Kidney (tissue), 14 donors: ENCODE results near the gene SGCA. TPM values are rescaled to one million over a fixed set of nuclear protein-coding genes. Genes with fewer than 3 reads are reported as not detected.

Source experiments
- DNase-seq, 5 donors: peaks; one replicate each; pipeline ENCODE4 v3.0.0-alpha.2; 2013 to 2020
- FAIRE-seq: peaks from 2 replicates; lab custom pipeline; 2012; peaks lifted over from hg19 to GRCh38; lab: Jason Lieb, UNC
- H3K27ac ChIP-seq, 2 donors: one replicate each; pipeline ENCODE4 v1.7.0; 2013; ENCODE audit warnings: low read depth in 2 of 2, low read length in 2 of 2, inconsistent platforms in 1 of 2
- H3K27me3 ChIP-seq: one replicate; pipeline ENCODE4 v1.7.1; 2013; ENCODE audit warnings: low read length, inconsistent platforms; ENCODE audit not compliant: control insufficient read depth, insufficient read depth
- H3K36me3 ChIP-seq, 3 donors: one replicate each; pipeline versions ENCODE4 v1.7.0 to v1.7.1; 2013; ENCODE audit warnings: low read length in 3 of 3, control low read depth in 1 of 3, inconsistent platforms in 1 of 3; ENCODE audit not compliant: insufficient read depth in 3 of 3, control insufficient read depth in 2 of 3
- H3K4me1 ChIP-seq, 3 donors: one replicate each; pipeline versions ENCODE4 v1.7.0 to v1.7.1; 2013; ENCODE audit warnings: low read length in 3 of 3, inconsistent platforms in 1 of 3, low read depth in 1 of 3; ENCODE audit not compliant: control insufficient read depth in 2 of 3, insufficient read depth in 2 of 3
- H3K4me3 ChIP-seq, 3 donors: one replicate each; pipeline versions ENCODE4 v1.7.0 to v1.8.1; 2013; ENCODE audit warnings: low read length in 3 of 3, control low read depth in 1 of 3, inconsistent platforms in 1 of 3
- H3K9ac ChIP-seq, 3 donors: one replicate each; pipeline versions ENCODE4 v1.7.0 to v1.7.1; 2013; ENCODE audit warnings: low read length in 3 of 3, control low read depth in 1 of 3, inconsistent platforms in 1 of 3
- H3K9me3 ChIP-seq, 3 donors: one replicate each; pipeline versions ENCODE4 v1.7.0 to v1.7.1; 2013; ENCODE audit warnings: low read length in 3 of 3, control low read depth in 1 of 3, inconsistent platforms in 1 of 3; ENCODE audit not compliant: control insufficient read depth in 2 of 3, insufficient read depth in 1 of 3
- CTCF ChIP-seq: IDR thresholded peaks from 3 replicates; pipeline ENCODE4 v1.5.1; 2012; ENCODE audit warnings: mild to moderate bottlenecking, moderate library complexity, borderline replicate concordance; ENCODE audit not compliant: insufficient read depth; ENCODE audit errors: extremely low read depth
- intact Hi-C: fragments of 100-400 bp; cut with DNase I; formaldehyde crosslinking; loops from one replicate; pipeline ENCODE4 v1.11.1; 2022
- polyA plus RNA-seq: library from polyadenylated mRNA; stranded (reverse); fragments of 350-450 nt; fragmentation: Illumina TruSeq; extraction: RNeasy Lipid Tissue Mini Kit (QIAGEN cat#74804); gene quantifications from one replicate; pipeline ENCODE4 v1.2.3, GENCODE V29; 2014; ENCODE audit warnings: low read depth, low replicate concordance; ENCODE audit not compliant: insufficient read depth
- total RNA-seq: library from RNA; stranded (reverse); fragmentation: NEBNext Ultra II Directional; extraction: Animal tissue kit (Norgen Biotek cat#: 25700); gene quantifications from one replicate; pipeline ENCODE4 v1.2.1, GENCODE V29; 2021
- donor health status: control.
- donor health status: control.
- donor health status: control.
- donor health status: control.
- donor health status: control.
- donor health status: DM: yes; HTN: yes; CAD: no.
- donor health status: Normal renal cell carcinoma (clear cell type).

SGCA gene
- total and polyA plus RNA-seq, 2 donors from 2014 or later = 4.2 to 5.5 TPM

- no peak overlapping the region for H3K9ac ChIP-seq
- no peaks in the 10 kb centered on the region for H3K36me3 ChIP-seq
- H3K4me3 ChIP-seq = no peak overlapping the region
- no peak for FAIRE-seq
- no peak for TF ChIP-seq CTCF
- H3K4me1 ChIP-seq = peaks cover 0 to 9% (median 6%) of the 10 kb centered on the region in 3 donors
- intact Hi-C loops = no loop called here
- H3K9me3 ChIP-seq = no peaks in the 10 kb centered on the region
- no peak overlapping the region for H3K27ac ChIP-seq
- peak in 1 of 5 donors; percentile 55 for DNase-seq
- no peaks in the 10 kb centered on the region for H3K27me3 ChIP-seq
Measured at GRCh38 chr17:50165466-50165865, 339 bp upstream of the SGCA start.

GRCh38 chr17:50166518-50167181 is 845 bp downstream of the SGCA start:
- TF ChIP-seq CTCF = no peak
- Histone ChIP-seq H3K9me3 (no peaks in the 10 kb centered on the region), H3K9ac (no peak overlapping the region), H3K4me1 (peaks cover 0 to 2% (median 0%) of the 10 kb centered on the region in 3 donors), H3K27ac (no peak overlapping the region), H3K27me3 (no peaks in the 10 kb centered on the region), H3K4me3 (no peak overlapping the region), H3K36me3 (no peaks in the 10 kb centered on the region)
- FAIRE-seq (no peak), DNase-seq (peak in 1 of 5 donors; percentile 16)
- intact Hi-C loops = no loop called here

GRCh38 chr17:50167371-50167770 is 1.6 kb downstream of the SGCA start:
- no peak overlapping the region for H3K4me3 ChIP-seq

More at GRCh38 chr17:50167371-50167770, 1.6 kb downstream of the SGCA start:
- intact Hi-C loops = no loop called here
- DNase-seq = peak in 1 of 5 donors; percentile 48
- Histone ChIP-seq H3K4me1 (no peaks in the 10 kb centered on the region), H3K27me3 (no peaks in the 10 kb centered on the region), H3K9me3 (no peaks in the 10 kb centered on the region), H3K27ac (no peak overlapping the region), H3K9ac (no peak overlapping the region), H3K36me3 (no peaks in the 10 kb centered on the region)
- FAIRE-seq = no peak
- TF ChIP-seq CTCF = no peak
